GM23338 (cell line): Measurements from ENCODE around the gene PDE3A.

Experiments used
- CREB1 ChIP-seq: fragments of 250-450 bp; sonication (Bioruptor Pico); IDR thresholded peaks from 2 replicates; pipeline ENCODE4 v1.5.0; 2020; ENCODE audit warnings: low read depth, mild to moderate bottlenecking, moderate library complexity
- CTCF ChIP-seq, 2 experiments: fragments of 200-600 bp in 1 of 2; sonication (generic) in 1 of 2; conservative IDR thresholded peaks; 2 replicates each; pipeline versions ENCODE4 v1.5.1 to v1.6.1; 2016 to 2017; ENCODE audit warnings: antibody characterized with exemption in 2 of 2, low read depth in 2 of 2, mild to moderate bottlenecking in 2 of 2, moderate library complexity in 1 of 2
- ETS1 ChIP-seq: IDR thresholded peaks from 2 replicates; pipeline ENCODE4 v1.6.1; 2016; ENCODE audit warnings: antibody characterized with exemption
- EZH2 ChIP-seq: fragments of 200-600 bp; sonication (generic); IDR thresholded peaks from one replicate; pipeline ENCODE4 v1.8.0; 2017; ENCODE audit warnings: antibody characterized with exemption, mild to moderate bottlenecking, low read depth; ENCODE audit not compliant: unreplicated experiment
- EZH2phosphoT487 ChIP-seq: fragments of 200-600 bp; sonication (generic); IDR thresholded peaks from one replicate; pipeline ENCODE4 v1.8.1; 2018; ENCODE audit warnings: antibody characterized with exemption; ENCODE audit not compliant: unreplicated experiment
- JUNB ChIP-seq: IDR thresholded peaks from one replicate; pipeline ENCODE4 v1.6.1; 2016; ENCODE audit warnings: antibody characterized with exemption; ENCODE audit not compliant: unreplicated experiment
- NANOG ChIP-seq: IDR thresholded peaks from 2 replicates; pipeline ENCODE4 v1.6.1; 2016; ENCODE audit warnings: antibody characterized with exemption, borderline replicate concordance
- POLR2AphosphoS5 ChIP-seq: IDR thresholded peaks from 2 replicates; pipeline ENCODE4 v1.6.1; 2016; ENCODE audit warnings: antibody characterized with exemption, low read depth
- REST ChIP-seq: IDR thresholded peaks from one replicate; pipeline ENCODE4 v1.6.1; 2018; ENCODE audit warnings: antibody characterized with exemption; ENCODE audit not compliant: unreplicated experiment
- STAT1 ChIP-seq: IDR thresholded peaks from one replicate; pipeline ENCODE4 v1.6.1; 2016; ENCODE audit warnings: antibody characterized with exemption; ENCODE audit not compliant: unreplicated experiment
- ZNF114 ChIP-seq: fragments of 250-450 bp; sonication (Bioruptor Pico); IDR thresholded peaks from 2 replicates; pipeline ENCODE4 v1.5.0; 2020; ENCODE audit warnings: mild to moderate bottlenecking, moderate library complexity
- ZNF331 ChIP-seq: fragments of 250-450 bp; sonication (Bioruptor Pico); IDR thresholded peaks from 2 replicates; pipeline ENCODE4 v1.5.0; 2020; ENCODE audit warnings: low read depth, mild to moderate bottlenecking, moderate library complexity
- ZNF462 ChIP-seq: fragments of 250-450 bp; sonication (Bioruptor Pico); IDR thresholded peaks from 2 replicates; pipeline ENCODE4 v1.5.0; 2020; ENCODE audit warnings: mild to moderate bottlenecking, moderate library complexity

GRCh38 chr12:20555771-20556170, 187.4 kb downstream of the PDE3A start:
- TF ChIP-seq POLR2AphosphoS5 (no peak), CTCF (conservative IDR thresholded peaks at IDR 0.05; ENCODE audit: low read depth in 2 of 2) (no peak), EZH2phosphoT487 (no peak), REST (no peak), CREB1 (no peak), ZNF462 (CRISPR knock-in tag) (no peak), JUNB (no peak), EZH2 (no peak), NANOG (no peak), ZNF331 (CRISPR knock-in tag) (no peak), ETS1 (no peak), STAT1 (no peak), ZNF114 (no peak)
